Loucy (cell line): Measurements from ENCODE around the gene FOXO6.

Experiments used
- H2AFZ ChIP-seq: fragments of 200-600 bp; sonication (generic); 2 replicates; pipeline ENCODE4 v1.6.0; 2016; ENCODE audit warnings: antibody characterized with exemption, mild to moderate bottlenecking, low read length, moderate library complexity
- H3F3A ChIP-seq: fragments of 200-600 bp; 2 replicates; pipeline ENCODE4 v1.6.0; 2016; ENCODE audit warnings: antibody characterized with exemption, low read depth, mild to moderate bottlenecking
- H3K27me3 ChIP-seq: fragments of 200-600 bp; sonication (generic); 2 replicates; pipeline ENCODE4 v1.6.1; 2014; ENCODE audit warnings: low read length, mild to moderate bottlenecking; ENCODE audit not compliant: insufficient read depth, poor library complexity, severe bottlenecking
- H3K36me3 ChIP-seq: fragments of 200-600 bp; sonication (generic); 2 replicates; pipeline ENCODE4 v1.6.1; 2016; ENCODE audit warnings: low read length; ENCODE audit not compliant: insufficient read depth
- H3K4me1 ChIP-seq: fragments of 200-600 bp; sonication (generic); 2 replicates; pipeline ENCODE4 v1.5.1; 2014; ENCODE audit warnings: low read length, mild to moderate bottlenecking; ENCODE audit not compliant: insufficient read depth, poor library complexity, severe bottlenecking
- H3K4me2 ChIP-seq: fragments of 200-600 bp; sonication (generic); 2 replicates; pipeline ENCODE4 v1.6.0; 2014; ENCODE audit warnings: antibody characterized with exemption, low read length, low read depth, mild to moderate bottlenecking; ENCODE audit not compliant: poor library complexity, severe bottlenecking
- H3K4me3 ChIP-seq: fragments of 200-600 bp; sonication (generic); 2 replicates; pipeline ENCODE4 v1.5.1; 2014; ENCODE audit warnings: low read length, mild to moderate bottlenecking, mixed read lengths; ENCODE audit not compliant: poor library complexity, severe bottlenecking
- H3K79me2 ChIP-seq: fragments of 200-600 bp; sonication (generic); 2 replicates; pipeline ENCODE4 v1.6.1; 2014; ENCODE audit warnings: low read length; ENCODE audit not compliant: insufficient read depth
- H3K9ac ChIP-seq: fragments of 200-600 bp; sonication (generic); 2 replicates; pipeline ENCODE4 v1.6.0; 2014; ENCODE audit warnings: mild to moderate bottlenecking, low read depth, low read length, moderate library complexity; ENCODE audit not compliant: poor library complexity, severe bottlenecking
- H3K9me2 ChIP-seq: fragments of 200-600 bp; sonication (generic); replicated peaks from 2 replicates; pipeline ENCODE4 v1.6.1; 2016; ENCODE audit warnings: low read depth, low read length, mixed read lengths
- H3K9me3 ChIP-seq: fragments of 200-600 bp; sonication (generic); 2 replicates; pipeline ENCODE4 v1.6.1; 2014; ENCODE audit warnings: mild to moderate bottlenecking, antibody characterized with exemption, low read length, low read depth; ENCODE audit not compliant: insufficient read depth
- H4K20me1 ChIP-seq: fragments of 200-600 bp; sonication (generic); 2 replicates; pipeline ENCODE4 v1.6.0; 2014; ENCODE audit warnings: antibody characterized with exemption, low read length, mild to moderate bottlenecking; ENCODE audit not compliant: insufficient read depth, poor library complexity, severe bottlenecking
- CTCF ChIP-seq: fragments of 200-600 bp; sonication (generic); conservative IDR thresholded peaks from 2 replicates; pipeline ENCODE4 v1.5.1; 2014; ENCODE audit warnings: mild to moderate bottlenecking, antibody characterized with exemption, low read length
- EZH2phosphoT487 ChIP-seq: fragments of 200-600 bp; IDR thresholded peaks from 2 replicates; pipeline ENCODE4 v1.6.1; 2018; ENCODE audit warnings: antibody characterized with exemption, mild to moderate bottlenecking, moderate library complexity, borderline replicate concordance

FOXO6 gene

GRCh38 chr1:41314376-41315145 lies 46.7 kb upstream of the FOXO6 start:
- Histone ChIP-seq H3K9ac (no peak overlapping the region), H3K4me1 (no peaks in the 10 kb centered on the region), H3K27me3 (no peaks in the 10 kb centered on the region), H3K9me3 (no peaks in the 10 kb centered on the region), H3K36me3 (no peaks in the 10 kb centered on the region), H3K4me2 (no peak overlapping the region), H2AFZ (no peak overlapping the region), H3F3A (no peaks in the 10 kb centered on the region), H4K20me1 (no peaks in the 10 kb centered on the region), H3K4me3 (no peak overlapping the region), H3K79me2 (no peaks in the 10 kb centered on the region), H3K9me2 (no peaks in the 10 kb centered on the region)
- TF ChIP-seq EZH2phosphoT487 (no peak), CTCF (no peak)

DNA sequence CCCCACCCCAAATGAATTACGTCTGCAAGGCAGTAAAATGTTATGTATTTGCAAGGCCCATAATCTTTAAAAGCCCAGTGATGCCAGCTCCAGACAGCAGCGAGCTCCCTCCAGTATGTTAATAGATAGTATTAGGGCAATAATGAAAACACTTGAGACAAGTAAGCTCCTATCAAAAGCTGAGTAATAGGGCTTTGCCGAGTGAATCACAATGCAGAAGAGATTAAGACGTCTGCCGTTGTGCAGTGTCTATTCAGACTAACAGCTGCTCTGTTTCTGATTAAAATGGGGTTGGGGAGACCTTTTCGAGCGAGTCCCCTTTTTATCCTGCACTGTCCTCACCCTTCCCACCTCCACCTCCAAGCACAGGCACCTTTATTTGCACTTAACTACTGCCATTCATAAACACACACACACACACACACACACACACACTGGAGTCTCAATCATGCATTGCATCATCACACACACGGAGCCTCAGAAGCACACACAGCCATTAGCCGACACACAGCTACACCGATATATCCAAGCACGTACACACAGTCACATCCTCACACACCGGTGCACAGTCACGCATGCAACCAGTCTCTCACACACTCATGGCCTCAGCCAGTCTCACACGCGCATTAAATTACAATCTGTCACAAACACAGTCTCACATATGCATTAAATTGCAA lies 46.0 kb upstream of the FOXO6 start:
- no peaks in the 10 kb centered on the region for H3K4me1 ChIP-seq
- TF ChIP-seq EZH2phosphoT487: no peak
- TF ChIP-seq CTCF: no peak

GRCh38 chr1:41315871-41316270 lies 45.4 kb upstream of the FOXO6 start:
- no peak for TF ChIP-seq EZH2phosphoT487
- no peak for TF ChIP-seq CTCF
- no peaks in the 10 kb centered on the region for H3K9me2 ChIP-seq

More for the DNA sequence above, 46.0 kb upstream of the FOXO6 start:
- Histone ChIP-seq H3K9me2 (no peaks in the 10 kb centered on the region), H3K9me3 (no peaks in the 10 kb centered on the region), H3K36me3 (no peaks in the 10 kb centered on the region), H2AFZ (no peak overlapping the region), H4K20me1 (no peaks in the 10 kb centered on the region), H3K9ac (no peak overlapping the region), H3K4me3 (no peak overlapping the region), H3K4me2 (no peak overlapping the region), H3K27me3 (no peaks in the 10 kb centered on the region), H3K79me2 (no peaks in the 10 kb centered on the region), H3F3A (no peaks in the 10 kb centered on the region)

More at GRCh38 chr1:41315871-41316270, 45.4 kb upstream of the FOXO6 start:
- H3K4me2 ChIP-seq: no peak overlapping the region
- no peaks in the 10 kb centered on the region for H3K36me3 ChIP-seq
- no peaks in the 10 kb centered on the region for H3K27me3 ChIP-seq
- H3K9ac ChIP-seq: no peak overlapping the region
- no peaks in the 10 kb centered on the region for H3K9me3 ChIP-seq
- H2AFZ ChIP-seq: no peak overlapping the region
- no peaks in the 10 kb centered on the region for H4K20me1 ChIP-seq
- H3K4me3 ChIP-seq: no peak overlapping the region
- H3F3A ChIP-seq: no peaks in the 10 kb centered on the region
- H3K4me1 ChIP-seq: no peaks in the 10 kb centered on the region
- H3K79me2 ChIP-seq: no peaks in the 10 kb centered on the region
